Thymus (tissue), 11 donors: ENCODE results near the gene LHFPL2. TPM values are rescaled to one million over a fixed set of nuclear protein-coding genes. Genes with fewer than 3 reads are reported as not detected.
A peak's percentile ranks its signal among the peaks of the same experiment; 100 is the strongest.

Experiments used
- DNase-seq, 9 donors: peaks; one replicate each; pipeline ENCODE4 v3.0.0-alpha.2; 2013; ENCODE audit warnings: low spot score in 9 of 9, low read depth in 6 of 9, missing footprints in 1 of 9
- H3K27ac ChIP-seq, 2 donors: one replicate each; pipeline ENCODE4 v1.5.1; 2013; ENCODE audit warnings: control low read depth in 1 of 2, low read depth in 1 of 2, low read length in 1 of 2, mild to moderate bottlenecking in 1 of 2, moderate library complexity in 1 of 2
- H3K27me3 ChIP-seq, 2 donors: one replicate each; pipeline ENCODE4 v1.5.1; 2013; ENCODE audit warnings: low read length in 1 of 2; ENCODE audit not compliant: control insufficient read depth in 2 of 2, insufficient read depth in 1 of 2
- H3K36me3 ChIP-seq, 2 donors: one replicate each; pipeline ENCODE4 v1.5.1; 2013; ENCODE audit warnings: low read length in 1 of 2, mild to moderate bottlenecking in 1 of 2, moderate library complexity in 1 of 2; ENCODE audit not compliant: control insufficient read depth in 2 of 2, insufficient read depth in 2 of 2
- H3K4me1 ChIP-seq, 2 donors: one replicate each; pipeline ENCODE4 v1.5.1; 2013; ENCODE audit warnings: low read length in 2 of 2; ENCODE audit not compliant: control insufficient read depth in 2 of 2, insufficient read depth in 2 of 2
- H3K4me3 ChIP-seq, 2 donors: one replicate each; pipeline ENCODE4 v1.5.1; 2013; ENCODE audit warnings: low read length in 2 of 2, control low read depth in 1 of 2, mild to moderate bottlenecking in 1 of 2
- H3K9me3 ChIP-seq, 2 donors: one replicate each; pipeline ENCODE4 v1.5.1; 2013; ENCODE audit warnings: low read length in 1 of 2, mild to moderate bottlenecking in 1 of 2; ENCODE audit not compliant: control insufficient read depth in 2 of 2, insufficient read depth in 1 of 2
- WGBS: extraction: QIAGEN DNeasy Blood & Tissue Kit; methylation state at CpG from one replicate; pipeline ENCODE4 v1.1.7; 2013; 5-methylcytosine and 5-hydroxymethylcytosine counted together
- polyA plus RNA-seq: library from polyadenylated mRNA; stranded (reverse); fragments of 200-250 nt; gene quantifications from one replicate; pipeline ENCODE4 v1.2.3, GENCODE V29; 2013
- total RNA-seq: library from RNA; stranded (reverse); fragments of 120-200 nt; gene quantifications from one replicate; pipeline ENCODE4 v1.2.4, GENCODE V29; 2013
- donor health status: healthy.

The LHFPL2 gene
- total and polyA plus RNA-seq, 2 donors, result 9.1 to 21.4 TPM

DNA sequence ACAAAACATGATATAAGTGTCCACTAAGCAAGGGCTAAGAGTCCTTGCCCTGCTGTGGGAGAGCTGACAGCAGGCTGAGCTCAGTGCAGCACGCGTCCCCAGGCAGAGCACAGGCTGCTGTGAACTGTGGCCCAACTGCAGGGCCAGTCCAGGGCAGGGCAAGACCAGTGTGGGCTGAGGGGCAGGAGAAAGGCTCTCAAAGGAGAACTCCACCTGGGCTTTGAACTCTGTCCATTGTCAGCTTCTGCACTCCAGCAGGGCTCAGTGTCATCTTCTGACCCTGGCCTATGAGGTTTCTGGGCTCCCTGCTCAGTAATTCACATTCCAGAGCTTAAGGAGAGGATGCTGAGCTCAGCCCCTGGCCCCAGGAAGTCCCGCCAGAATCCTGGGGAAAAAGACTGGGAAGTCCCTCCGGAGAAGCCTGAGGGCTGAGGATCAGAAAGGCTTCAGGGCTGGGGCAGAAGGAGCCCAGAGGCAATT, 37.4 kb downstream of the LHFPL2 start:
- Histone ChIP-seq H3K27ac (no peak overlapping the region), H3K4me3 (no peak overlapping the region), H3K9me3 (no peaks in the 10 kb centered on the region), H3K36me3 (no peaks in the 10 kb centered on the region), H3K4me1 (no peaks in the 10 kb centered on the region), H3K27me3 (no peaks in the 10 kb centered on the region)
- DNase-seq, result no peak
- 94% methylated on average over 4 of the region's 4 CpGs for WGBS

DNA sequence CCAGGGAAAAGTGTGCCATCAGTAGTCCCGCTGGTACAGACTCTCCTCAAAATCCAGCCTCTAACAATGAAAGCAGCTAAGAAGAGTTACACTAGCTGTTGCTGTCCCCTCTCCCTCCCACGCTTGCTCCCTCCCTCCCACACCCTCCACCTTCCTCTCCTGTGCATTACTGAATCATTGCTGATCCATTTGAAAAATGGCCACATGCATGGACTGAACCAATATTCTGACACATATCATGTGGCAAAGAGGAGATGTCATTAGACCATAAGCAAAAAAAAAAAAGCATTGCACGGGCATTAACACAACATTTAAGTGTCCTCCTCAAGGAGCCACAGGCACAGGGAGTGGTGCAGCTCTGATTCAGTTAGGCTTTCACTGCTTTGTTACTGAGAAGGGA, 37.9 kb downstream of the LHFPL2 start:
- Histone ChIP-seq H3K36me3 (no peaks in the 10 kb centered on the region), H3K9me3 (no peaks in the 10 kb centered on the region), H3K27me3 (no peaks in the 10 kb centered on the region), H3K27ac (no peak overlapping the region), H3K4me1 (no peaks in the 10 kb centered on the region), H3K4me3 (no peak overlapping the region)
- 94% methylated on average over 3 of the region's 3 CpGs for WGBS
- no peak for DNase-seq

DNA sequence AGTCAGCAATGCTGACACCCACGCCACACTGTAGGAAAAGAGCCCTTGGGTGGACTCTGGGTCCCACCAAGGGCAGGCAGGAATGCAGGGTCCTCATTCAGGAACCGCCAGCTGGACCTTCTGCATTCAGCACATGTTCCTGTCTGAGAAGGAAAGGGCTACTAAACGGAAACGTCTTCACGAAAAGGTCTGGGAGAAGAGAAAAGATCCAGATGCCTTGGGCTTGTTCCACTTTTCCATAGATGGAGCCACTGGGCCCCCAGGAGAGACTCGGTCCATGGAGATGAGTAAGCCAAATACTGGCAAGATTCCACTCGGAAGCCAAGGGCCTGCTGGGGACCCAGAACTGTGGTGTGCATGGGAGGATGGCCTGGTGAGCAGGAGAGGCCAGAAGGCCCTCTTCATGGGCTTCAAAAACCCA, 38.4 kb downstream of the LHFPL2 start:
- WGBS, result 96% methylated on average over 7 of the region's 7 CpGs
- Histone ChIP-seq H3K4me3 (no peak overlapping the region), H3K27me3 (no peaks in the 10 kb centered on the region), H3K27ac (no peak overlapping the region), H3K9me3 (no peaks in the 10 kb centered on the region), H3K4me1 (no peaks in the 10 kb centered on the region), H3K36me3 (no peaks in the 10 kb centered on the region)
- DNase-seq, result no peak

DNA sequence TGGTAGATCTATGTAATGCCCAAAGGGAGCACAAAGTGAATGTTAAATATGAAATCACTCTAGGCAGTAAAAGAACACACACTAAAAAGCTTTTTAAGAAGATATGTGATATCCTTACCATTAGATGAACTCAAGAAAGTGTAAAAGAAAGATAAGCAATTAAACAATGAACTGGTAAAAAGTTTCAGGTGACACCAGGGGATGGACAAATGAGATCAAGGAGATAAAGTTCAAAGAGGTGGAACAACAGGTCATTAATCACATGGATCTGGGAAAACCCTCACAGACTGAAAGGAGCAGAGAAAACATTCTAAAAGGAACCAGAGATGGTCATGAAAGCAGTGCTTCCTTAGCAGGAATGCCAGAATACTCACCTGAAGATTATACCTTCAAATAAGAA, 40.7 kb downstream of the LHFPL2 start:
- Histone ChIP-seq H3K27me3 (no peaks in the 10 kb centered on the region), H3K4me3 (no peak overlapping the region), H3K27ac (no peak overlapping the region), H3K9me3 (no peaks in the 10 kb centered on the region), H3K4me1 (no peaks in the 10 kb centered on the region), H3K36me3 (no peaks in the 10 kb centered on the region)
- DNase-seq, result peak in 1 of 9 donors; percentile 30

DNA sequence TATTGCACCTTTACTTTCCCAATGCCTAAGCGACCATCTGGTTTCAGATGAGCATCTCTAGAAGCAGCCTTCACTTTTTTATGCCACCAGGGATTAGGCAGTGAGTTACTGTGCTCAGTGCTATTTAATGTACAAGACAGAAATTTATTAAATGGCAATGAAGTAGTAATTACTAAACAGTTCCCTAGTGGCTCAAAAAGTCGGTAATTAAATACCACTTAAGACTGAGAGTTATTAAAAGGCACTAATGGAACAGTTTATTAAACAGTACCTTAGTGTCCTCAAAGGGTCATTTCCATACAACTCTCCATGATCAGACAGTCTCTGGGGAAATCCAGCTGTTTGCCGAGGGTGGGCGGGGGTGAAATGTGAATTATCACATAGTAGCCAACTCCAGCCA, 42.3 kb downstream of the LHFPL2 start:
- Histone ChIP-seq H3K4me1 (no peaks in the 10 kb centered on the region), H3K27ac (no peak overlapping the region), H3K27me3 (no peaks in the 10 kb centered on the region), H3K4me3 (no peak overlapping the region), H3K36me3 (no peaks in the 10 kb centered on the region), H3K9me3 (no peaks in the 10 kb centered on the region)
- 94% methylated on average over 4 of the region's 4 CpGs for WGBS
- DNase-seq, result no peak

DNA sequence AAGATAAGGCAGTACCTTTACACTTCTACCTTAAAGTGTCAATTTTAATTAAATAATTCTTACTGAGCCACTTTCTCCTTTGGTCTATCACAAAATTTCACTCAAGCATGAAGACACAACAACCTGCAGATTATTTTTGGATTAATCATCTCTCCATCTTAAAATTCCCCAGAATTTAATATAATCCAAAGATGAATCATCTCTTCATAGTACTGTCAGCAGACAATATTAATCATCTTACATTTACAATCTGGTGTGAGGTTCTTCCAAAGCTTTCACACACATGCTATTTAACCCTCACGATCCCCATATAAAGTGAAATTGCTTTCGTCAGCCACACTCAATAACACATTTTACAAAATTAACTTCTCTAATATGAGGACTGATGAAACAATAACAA, 43.0 kb downstream of the LHFPL2 start:
- Histone ChIP-seq H3K27me3 (no peaks in the 10 kb centered on the region), H3K36me3 (no peaks in the 10 kb centered on the region), H3K4me3 (no peak overlapping the region), H3K27ac (no peak overlapping the region), H3K4me1 (no peaks in the 10 kb centered on the region), H3K9me3 (no peaks in the 10 kb centered on the region)
- WGBS, result 96% methylated on average over 2 of the region's 2 CpGs
- no peak for DNase-seq

DNA sequence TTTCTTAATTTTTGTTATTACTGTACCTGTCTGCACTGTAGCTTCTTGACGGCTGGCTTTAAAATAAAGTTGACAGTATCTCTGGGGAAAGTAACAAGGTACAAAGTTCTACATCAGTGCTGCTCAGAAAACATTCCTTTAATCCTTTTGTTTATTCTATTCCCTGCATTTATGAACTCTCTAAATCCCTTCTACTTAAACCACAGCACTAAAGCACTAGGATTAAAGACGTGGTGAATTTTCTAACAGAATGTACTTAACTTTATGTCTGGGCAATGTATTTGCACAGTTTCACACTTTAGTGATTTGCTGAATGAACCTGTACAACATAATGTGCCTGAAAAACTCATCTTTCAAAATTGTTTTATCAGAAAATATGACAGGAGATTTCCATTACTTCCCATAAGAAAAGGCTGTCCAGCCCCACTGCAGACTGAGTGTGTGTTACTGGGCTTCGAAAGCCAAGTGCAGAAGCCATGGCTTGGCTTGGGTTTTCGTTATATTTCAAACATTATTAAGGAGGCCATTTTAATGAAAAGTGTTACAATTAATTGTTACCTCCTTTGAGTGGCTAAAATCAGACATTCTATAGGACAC, 43.8 kb downstream of the LHFPL2 start:
- H3K4me3 ChIP-seq, result no peak overlapping the region
- 96% methylated on average over 4 of the region's 4 CpGs for WGBS
- no peak overlapping the region for H3K27ac ChIP-seq
- no peaks in the 10 kb centered on the region for H3K4me1 ChIP-seq
- H3K27me3 ChIP-seq, result no peaks in the 10 kb centered on the region
- H3K36me3 ChIP-seq, result no peaks in the 10 kb centered on the region
- no peak for DNase-seq
- H3K9me3 ChIP-seq, result no peaks in the 10 kb centered on the region

DNA sequence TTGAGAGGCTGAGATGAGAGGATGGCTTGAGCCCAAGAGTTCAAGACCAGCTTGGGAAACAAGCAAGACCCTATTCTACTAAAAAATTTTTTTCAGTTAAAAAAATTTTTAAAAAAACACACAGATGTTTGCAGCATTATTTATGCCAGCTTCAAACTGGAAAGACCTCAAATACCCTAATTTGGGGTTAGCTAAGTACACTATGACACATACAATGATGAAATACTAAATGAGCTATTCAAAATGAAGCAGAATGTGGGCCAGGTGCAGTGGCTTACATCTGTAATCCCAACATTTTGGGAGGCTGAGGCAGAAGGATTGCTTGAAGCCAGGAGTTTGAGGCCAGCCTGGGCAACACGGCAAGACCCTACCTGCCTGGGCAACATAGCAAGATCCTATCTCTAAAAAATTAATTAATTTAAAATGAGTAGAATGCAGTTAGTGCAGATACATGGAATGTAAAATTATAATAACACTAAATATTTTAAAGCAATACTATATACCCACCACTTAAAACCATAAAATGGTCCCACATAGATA, 44.9 kb downstream of the LHFPL2 start:
- H3K27me3 ChIP-seq, result no peaks in the 10 kb centered on the region
- 98% methylated on average over 1 of the region's 1 CpG for WGBS
- H3K4me1 ChIP-seq, result no peaks in the 10 kb centered on the region
- no peaks in the 10 kb centered on the region for H3K36me3 ChIP-seq
- no peak overlapping the region for H3K4me3 ChIP-seq
- H3K9me3 ChIP-seq, result no peaks in the 10 kb centered on the region
- H3K27ac ChIP-seq, result no peak overlapping the region
- no peak for DNase-seq

DNA sequence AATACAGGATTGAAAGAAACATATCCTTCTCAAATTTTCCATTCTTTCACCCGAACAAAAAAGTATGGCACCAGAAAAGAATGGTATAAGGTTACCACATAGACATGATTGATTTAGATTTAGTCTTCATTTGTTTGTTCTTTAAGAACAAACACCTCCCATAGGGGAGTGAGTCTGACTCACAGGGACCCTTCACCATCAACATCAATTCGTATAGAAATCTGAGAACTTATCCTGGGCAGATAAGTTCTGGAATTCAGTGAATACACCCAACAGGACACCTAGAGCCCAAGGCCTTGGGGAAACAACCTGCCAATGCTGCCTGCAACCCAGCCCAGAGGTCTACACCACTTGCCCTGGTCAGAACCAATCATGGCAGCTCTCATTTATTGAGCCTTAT, 46.2 kb downstream of the LHFPL2 start:
- no peaks in the 10 kb centered on the region for H3K4me1 ChIP-seq
- no peaks in the 10 kb centered on the region for H3K27me3 ChIP-seq
- DNase-seq, result no peak
- no peak overlapping the region for H3K27ac ChIP-seq
- H3K36me3 ChIP-seq, result no peaks in the 10 kb centered on the region
- WGBS, result 93% methylated on average over 2 of the region's 2 CpGs
- no peak overlapping the region for H3K4me3 ChIP-seq
- H3K9me3 ChIP-seq, result no peaks in the 10 kb centered on the region
